Measurements from ENCODE around the gene PRIMA1.

DNA sequence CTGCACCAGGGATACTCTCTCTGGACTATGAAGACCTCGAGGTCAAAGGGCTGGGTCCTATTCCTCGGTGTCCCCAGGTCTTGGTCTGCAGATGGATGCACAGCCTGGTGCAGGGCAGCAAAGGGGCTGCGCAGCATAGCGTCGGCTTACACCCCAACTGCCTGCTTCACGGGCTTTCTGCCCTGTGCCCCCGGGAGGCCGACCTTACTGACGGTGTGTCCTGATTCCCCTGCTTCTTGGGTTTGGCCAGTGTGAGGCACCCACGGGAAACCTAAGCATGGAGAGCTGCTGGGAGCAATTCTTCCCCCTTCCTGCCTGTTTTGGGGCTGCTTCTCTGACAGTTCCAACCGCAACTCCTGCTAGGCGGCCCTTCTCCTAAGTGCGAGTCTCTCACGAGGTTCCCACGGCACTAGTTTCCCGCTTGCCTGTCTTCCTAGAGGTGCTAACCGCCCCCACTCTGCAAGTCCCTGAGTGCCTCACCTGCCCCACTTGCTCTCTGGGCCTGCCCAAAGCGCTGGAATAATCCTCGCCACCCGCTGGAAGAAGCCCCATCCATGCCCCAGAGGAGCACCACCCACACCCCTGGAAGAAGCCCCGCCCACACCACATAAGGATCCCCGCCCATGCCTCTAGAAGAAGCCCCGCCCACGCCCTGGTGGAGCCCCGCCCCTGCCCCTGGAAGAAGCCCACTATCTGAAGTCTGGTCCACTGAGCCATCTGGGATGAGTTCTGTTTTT lies 54.0 kb downstream of the PRIMA1 start:
- TF ChIP-seq POLR2A (IDR thresholded peaks at IDR 0.05): no peak
- TF ChIP-seq, protein P1, sequence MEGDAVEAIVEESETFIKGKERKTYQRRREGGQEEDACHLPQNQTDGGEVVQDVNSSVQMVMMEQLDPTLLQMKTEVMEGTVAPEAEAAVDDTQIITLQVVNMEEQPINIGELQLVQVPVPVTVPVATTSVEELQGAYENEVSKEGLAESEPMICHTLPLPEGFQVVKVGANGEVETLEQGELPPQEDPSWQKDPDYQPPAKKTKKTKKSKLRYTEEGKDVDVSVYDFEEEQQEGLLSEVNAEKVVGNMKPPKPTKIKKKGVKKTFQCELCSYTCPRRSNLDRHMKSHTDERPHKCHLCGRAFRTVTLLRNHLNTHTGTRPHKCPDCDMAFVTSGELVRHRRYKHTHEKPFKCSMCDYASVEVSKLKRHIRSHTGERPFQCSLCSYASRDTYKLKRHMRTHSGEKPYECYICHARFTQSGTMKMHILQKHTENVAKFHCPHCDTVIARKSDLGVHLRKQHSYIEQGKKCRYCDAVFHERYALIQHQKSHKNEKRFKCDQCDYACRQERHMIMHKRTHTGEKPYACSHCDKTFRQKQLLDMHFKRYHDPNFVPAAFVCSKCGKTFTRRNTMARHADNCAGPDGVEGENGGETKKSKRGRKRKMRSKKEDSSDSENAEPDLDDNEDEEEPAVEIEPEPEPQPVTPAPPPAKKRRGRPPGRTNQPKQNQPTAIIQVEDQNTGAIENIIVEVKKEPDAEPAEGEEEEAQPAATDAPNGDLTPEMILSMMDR (IDR thresholded peaks at IDR 0.05): no peak

All from esophagus squamous epithelium (tissue), 4 donors.